ENCODE results near the gene DUOXA1.
"Not testable (repeated sequence)": the region's sequence is repeated elsewhere in the genome, so short reads cannot be mapped to it uniquely, and the experiment has no call there.

DUOXA1 gene

DNA sequence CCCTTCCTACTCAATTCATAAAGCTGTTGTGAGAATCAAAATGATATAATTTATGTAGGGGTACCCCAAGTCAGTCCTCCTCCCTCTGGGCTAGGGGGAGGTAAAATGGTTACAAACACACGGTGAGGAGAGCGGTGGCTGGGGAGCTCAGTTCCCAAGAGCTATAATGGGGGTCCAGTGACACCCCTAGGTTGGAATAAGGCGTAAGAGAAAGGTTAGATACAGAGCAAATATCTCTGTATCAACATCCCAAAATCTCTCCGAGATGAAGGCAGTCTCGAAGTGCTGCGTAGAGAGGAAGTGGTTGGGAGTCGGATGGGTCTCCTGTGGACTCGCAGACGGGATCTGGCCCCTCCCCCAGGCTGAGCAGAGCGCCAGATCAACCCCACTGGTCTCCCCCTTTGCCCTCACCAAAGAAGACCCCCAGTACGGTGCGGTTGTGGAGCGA lies 17.5 kb downstream of the DUOXA1 start:
- no peak for DNase-seq

DNA sequence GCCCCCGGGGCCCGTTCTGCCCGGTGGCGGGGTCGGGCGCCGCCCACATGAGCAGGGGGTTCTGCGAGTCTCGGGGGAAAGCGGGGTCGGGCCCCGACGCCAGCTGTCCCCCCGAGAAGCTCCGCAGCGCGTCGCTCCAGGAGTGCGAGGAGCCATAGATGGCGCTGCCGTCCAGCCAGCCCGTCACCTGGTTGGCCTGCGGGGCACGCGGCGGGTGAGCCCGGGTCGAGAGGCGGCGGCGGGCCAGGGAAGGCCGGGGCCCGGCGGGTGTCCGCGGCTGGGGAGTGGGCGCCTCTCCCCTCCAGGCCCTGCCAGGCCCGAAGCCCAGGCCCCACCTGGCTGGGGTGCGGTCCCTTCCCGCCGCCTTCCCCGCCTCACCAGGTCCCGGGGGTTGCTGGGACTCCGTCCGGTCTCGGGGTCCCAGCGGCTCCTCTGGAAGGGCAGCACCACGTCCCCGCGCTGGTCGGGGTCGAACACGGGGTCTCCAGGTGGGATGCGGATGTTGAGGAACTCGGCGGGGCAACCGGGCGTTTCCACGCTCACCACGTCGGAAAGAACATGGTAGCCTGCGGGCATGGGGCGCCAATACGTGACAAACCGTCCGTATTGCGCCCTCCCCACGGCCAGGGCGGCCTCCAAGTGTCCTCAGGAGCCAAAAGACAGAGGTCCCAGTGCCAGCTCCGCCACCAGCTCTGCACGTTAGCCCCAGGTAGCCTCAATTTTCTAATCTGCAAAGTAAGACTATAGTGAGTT lies 18.1 kb downstream of the DUOXA1 start:
- no peak for DNase-seq

DNA sequence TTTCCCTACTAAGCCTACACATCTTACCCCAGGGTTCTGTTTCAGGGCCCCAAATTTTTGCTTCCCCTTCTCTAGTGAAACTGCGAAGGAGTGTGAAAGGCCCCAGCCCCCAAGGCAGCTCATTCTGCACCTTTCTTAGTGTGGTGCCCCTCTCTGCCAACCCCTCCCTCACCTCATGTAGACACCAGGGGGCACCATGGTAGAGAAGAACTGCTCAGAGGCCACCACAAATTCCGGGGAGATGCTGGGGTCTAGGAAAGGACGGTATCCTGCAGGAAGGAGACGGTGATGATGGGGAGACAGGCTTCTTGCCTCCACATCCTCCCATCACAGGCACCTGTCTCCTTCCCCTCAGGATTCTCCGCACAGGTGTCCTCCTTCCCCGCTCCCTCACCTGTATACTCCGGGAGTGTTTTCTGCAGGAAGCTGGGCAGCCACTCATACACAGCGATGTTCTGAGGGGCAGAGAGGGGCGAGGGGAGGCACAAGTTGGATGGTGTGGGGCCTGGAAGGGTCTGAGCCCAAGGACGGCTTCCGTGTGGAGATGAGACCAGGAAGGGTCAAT lies 19.3 kb downstream of the DUOXA1 start:
- no peak for DNase-seq

DNA sequence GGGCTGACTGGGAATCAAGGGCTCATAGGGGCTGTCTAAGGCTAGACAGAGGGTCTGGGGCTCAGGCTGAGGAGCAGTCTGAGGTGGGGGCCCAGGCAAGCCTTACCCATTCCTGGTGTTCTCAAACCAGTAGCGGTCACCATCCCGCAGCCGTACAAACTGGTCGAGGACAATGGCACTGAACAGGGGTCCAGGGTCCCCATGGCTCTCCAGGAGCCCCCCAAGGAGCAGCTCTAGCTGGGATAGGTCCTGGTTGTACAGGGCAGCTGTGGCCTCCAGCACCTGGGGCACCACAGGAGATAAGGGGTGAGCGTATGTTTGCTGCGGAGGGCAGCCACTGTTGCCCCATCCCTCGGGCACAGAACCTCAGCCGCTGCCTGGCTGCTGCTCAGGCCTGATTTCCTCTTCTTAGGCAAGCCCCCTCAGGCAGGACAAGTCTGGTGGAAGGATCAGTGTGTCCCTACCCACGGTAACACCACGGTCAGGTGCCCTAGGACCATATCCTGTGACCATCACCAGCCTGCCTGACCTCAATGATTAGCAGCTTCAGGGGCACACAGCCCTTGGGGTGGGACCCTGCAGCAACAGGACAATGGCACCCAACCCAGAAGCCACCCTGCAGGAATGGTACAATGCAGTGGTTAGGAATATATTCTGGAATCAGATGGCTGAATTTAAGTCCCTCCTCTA lies 21.6 kb downstream of the DUOXA1 start:
- no peak for DNase-seq

DNA sequence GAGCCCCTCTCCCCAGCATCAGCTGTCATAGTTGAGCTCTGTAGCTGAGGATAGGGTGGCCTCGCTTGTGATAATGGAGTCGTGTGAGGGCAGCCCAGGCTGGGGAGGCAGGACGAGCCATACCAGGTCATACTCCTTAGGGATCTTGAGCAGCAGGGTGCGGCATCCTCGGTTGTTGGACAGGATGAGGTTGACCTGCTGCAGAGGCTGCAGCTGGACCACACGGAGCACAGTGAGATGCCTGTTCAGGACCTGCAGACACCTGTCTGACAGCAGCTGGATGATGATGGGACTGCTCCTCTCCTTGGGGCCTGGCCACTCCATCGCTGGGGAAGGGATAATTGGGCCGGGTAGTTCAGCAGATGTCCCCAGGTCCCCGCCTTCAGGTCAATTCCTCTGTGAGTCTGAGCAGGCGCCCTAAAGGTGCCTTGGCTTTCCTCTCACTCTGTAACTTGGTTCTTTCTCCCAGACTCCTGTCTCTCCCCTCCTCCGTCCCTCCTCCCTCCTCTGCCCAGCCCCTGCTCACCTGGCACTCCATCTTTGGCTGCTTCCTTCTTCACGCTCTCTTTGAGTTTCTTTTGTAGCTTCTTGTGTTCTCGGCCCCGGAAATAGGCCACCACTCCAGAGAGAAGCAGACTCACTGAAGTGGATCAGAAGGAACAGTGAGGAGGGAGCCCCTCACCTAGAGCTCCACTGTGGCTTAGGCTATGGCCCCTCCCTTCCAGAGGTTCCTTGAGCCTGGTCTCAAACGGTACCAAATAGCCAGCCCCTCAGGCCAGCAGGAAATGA lies 23.5 kb downstream of the DUOXA1 start:
- DNase-seq = no peak

DNA sequence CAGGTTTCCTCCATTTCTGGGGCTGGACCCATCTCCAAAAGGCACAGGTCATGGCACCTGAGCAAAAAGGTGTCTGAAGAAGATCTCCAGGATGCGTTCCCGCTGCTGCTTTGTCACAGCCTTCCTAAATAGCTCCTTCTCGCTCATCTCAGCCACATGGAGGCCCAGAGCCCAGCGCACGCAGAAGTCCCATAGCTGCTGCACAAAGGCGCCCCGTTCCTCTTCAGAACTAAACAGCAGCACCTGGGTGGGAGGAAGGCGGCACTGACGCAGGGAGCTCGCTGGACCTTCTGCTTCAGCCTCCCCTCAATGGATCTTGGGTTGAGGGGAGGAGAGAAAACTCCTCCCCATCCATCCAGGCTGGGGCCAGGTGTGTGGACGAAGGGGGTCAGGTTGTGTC lies 24.1 kb downstream of the DUOXA1 start:
- DNase-seq = no peak

DNA sequence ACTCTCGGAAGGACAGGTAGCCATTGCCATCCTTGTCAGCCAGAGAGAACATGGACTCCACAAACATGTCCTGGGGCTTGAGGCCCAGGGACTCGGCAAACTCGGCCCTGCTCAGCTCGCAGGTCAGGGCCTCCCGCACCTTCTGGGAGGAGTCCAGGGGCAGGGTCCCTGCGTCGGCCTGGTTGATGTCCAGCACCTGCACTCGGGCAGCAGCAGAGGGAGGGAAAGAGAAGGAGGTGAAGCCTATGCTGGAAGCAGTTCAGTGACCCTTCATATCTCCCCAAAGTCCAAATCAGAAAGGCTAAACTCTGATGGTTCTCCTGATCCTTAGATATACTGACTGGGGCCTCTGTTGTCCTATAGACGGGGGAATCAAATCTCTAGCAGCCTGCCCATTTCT lies 25.5 kb downstream of the DUOXA1 start:
- DNase-seq = not testable (repeated sequence)

DNA sequence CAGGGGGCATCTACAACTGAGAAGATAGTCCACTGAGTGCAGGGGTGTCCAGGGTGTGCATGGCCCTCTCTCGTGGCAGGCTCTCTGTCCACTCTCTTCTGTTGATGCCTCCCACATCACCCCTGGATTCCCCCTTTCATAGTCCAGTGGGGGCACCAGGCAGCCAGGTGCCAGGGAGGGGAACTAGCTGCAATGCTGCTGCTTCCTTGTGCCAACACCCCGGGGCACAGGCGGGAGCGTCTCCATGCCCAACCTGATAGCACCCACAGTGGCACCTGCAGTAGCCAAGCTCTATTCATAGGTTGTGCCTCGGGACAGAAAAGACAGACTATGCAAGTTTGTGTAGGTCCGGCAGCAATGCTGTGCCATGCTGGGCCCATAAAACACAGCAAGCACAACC lies 27.5 kb downstream of the DUOXA1 start:
- no peak for DNase-seq

DNA sequence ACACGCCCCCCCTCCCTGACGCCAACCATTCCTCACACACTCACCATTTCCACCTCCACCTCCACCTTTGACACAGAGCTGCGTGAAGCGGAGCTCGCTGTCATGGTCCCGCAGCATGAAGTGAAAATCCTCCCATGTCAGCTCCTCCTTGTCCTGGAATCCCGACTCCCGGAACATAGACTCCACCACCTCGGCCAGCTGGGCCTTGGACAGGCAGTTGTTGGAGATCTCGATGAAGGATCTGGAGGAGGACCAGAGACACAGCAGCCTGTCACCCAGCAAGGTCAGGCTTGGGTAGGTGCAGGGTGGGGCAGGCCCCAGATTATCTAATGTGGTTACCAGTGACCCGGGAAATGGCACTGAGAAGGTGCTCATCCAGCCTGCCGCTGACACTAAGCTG lies 27.9 kb downstream of the DUOXA1 start:
- no peak for DNase-seq

DNA sequence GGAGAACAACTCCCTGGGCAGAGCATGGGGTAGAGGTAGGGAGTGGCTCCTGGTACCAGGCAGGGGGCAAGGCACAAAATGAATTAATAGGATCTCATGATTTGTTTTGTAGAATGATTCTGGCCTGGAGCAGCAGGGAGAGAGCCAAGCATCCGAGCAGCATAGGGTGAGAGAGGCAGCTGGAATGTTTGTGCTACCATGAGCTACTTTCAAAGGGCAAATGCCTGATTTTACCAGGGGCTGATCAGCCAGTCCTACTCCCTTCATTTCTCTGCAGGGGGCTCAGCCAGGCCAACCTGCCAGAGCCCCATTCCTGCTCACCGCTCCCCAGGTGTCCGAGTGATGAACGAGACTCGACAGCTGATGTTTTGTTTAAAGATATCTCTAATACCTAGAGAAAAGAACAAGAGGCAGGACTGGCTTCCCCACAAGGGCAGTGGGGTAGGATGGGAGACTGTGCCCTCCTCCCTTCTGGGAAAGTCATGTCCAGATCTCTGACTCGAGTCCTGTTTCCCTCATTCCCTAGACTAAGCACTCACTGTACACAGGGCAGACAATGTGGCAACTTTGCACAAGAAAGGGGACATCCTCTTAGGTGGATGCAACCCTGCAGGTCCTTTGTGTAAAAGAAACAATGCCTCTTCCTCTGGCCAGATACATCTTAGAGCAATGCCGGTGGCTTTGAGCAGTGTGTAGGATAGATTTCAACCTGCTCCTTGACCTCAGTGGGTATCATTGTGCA lies 28.6 kb downstream of the DUOXA1 start:
- DNase-seq = no peak

DNA sequence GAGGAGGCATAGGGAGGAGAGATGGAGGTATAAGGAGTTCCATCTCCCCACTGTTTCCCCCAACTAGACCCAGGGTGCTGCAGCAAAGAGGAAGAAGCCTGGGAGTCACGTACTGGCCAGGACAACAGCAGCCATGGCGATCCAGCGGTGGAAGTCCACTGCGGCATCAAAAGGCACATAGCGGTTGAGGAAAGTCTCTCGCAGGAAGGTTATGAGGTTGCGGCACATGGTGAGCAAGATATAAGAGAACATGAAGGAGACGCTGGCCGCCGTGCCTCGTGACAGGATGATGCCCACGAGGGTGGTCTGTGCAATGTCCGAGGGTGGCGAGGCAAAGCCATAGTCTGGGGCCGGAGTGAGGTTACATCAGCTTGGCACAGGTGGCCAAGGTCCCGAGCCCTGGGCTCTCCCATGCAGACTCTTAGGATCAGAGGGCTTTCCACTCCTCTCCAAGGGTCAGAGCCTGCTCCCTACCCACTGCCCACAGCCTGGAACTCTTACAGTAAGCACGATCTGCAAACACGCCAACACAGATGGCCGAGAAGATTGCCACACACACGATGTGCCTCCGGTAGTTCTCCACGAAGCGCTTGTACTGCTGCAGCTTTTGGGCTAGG lies 30.0 kb downstream of the DUOXA1 start:
- DNase-seq = no peak

DNA sequence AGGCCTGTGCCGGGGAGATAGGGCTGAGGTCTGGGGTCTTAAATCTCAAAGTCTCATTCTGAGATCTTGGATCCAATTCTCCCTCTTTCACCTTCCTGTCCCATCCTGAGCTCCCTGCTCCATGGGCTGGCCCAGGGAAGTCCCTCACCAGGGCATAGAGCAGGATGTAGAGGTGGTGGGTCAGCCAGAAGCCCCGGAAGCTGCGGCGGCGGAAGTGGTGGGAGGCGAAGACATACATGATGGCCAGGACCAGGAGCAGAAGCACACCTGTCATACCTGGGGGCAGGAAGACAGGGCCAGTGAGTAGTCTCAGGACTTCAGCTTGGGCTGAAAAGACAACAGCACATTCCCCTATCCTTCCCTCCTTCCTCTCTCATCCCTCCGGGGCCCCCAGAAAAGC lies 32.2 kb downstream of the DUOXA1 start:
- DNase-seq = no peak

DNA sequence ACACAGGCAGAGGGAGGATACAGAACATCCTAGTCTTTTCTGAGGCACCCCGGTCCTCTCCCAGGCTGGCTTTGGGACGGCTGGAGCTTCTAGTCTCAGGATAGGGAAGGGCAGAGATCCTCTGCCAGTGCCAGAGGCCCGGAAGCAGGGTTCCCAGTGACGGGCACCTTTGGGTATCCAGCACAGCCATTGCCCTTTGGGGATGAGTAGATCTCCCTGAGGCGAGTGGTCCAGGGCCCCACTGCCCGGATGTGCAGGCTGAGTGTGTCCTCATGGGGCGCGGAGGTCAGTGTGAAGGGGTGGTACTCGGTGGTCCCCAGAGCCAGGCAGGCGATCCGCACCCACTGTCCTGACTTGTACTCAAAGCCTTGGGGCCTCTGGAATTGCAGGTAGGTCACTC lies 34.0 kb downstream of the DUOXA1 start:
- no peak for DNase-seq

DNA sequence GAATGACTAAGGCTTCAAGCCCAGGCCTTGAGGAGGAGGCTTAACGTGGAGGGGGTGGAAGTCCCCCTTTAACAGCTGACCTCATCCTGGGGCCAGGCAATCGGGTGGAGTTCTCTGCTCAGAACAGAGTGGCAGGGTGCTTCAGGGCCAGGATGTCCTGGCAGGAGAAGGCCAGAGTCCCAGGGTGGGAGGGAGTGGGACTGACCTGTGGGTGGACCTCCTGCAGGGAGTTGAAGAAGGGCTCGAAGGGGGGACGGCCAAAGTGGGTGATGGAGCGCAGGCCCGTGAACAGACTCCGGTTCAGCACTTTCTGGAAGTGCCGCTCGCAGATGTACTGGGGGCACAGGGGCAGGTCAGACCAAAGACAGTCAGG lies 35.3 kb downstream of the DUOXA1 start:
- no peak for DNase-seq

DNA sequence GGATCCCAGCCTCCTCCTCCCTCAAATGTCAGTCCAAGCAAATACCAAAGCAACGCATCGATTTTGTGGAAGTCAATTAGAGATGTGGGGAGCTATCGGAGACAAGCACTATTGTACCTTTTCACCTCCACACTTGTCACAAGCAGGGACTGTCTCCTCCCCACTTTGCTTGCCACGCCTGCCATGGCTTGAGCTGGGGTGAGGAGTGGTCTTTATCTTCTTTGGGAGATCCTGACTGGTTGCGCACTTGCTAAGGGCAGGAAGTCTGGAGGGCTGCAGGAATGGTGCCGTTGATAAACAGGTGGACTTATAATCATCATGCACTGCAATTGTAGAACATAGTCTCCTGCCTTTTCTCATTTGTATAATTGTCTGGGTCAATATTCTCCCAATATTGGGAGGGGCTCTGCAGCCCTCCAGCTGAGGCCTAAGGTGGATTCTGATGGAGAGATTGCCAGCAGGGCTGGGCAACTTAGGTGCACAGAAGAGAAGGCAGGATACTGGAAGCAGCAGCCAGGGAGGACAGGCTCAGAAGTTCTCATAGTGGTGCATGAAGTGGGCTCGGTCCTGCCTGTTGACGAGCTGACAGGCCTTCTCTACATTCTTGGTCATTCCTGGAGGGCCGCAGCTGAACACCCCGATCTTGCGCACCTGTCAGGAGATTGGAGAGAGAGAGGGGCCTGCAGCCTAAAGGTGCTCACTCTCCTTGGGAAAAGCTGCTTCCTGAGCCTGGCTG lies 35.9 kb downstream of the DUOXA1 start:
- no peak for DNase-seq

DNA sequence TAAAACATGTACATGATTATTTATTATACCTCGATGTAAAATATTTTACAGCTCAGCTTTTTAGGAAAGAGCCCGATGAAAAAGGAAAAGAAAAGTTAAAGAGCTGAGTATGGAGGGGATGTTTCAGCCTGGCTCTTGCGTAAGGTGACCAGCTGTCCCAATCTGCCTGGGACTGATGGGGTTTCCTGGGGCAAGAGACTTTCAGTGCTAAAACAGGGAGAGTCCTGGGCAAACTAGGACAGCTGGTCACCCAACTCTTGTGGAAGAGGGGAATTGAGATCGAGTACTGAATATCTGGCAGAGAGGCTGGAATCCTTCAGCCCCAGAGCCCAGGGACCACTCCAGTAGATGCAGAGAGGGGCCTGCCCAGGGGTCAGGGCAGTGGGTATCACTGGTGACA lies 36.7 kb downstream of the DUOXA1 start:
- no peak for DNase-seq

DNA sequence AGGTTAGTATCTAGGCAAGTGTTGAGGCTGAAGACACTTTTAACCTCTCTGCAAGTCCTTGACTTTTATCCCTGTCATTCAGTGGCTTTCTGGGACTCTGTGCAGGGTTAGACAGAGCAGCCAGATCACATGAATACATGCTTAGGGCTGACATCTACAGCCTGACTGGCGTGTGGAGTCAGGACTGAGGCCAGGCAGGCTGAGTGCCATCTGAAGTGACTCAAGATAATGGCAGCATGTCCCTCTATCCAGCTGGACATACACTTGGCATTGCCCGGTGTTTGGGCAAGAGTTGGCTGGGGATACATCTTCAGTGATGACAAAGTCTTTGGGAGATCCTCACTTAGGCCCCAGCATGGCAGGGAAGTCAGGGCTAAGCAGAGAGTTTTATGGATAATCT lies 38.1 kb downstream of the DUOXA1 start:
- no peak for DNase-seq

DNA sequence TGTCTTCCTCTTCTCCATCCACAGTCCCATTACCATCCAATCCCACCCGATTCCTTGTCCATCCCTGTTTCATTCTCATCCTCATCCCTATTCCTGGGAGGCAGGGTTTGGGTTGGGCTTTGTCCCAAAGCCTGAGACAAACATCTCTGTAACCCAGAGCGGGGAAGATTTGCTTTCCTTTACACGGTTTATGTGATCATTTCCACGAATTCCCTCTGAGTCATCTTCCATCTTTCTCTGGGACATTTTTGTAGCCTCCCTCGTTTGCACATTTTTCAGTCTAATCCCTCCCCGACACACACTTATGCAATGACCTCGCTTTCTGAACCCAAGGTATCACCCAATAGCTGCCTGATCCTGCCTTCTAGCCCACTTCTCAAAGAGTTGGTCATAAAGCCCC lies 38.5 kb downstream of the DUOXA1 start:
- peak; percentile 56 for DNase-seq

DNA sequence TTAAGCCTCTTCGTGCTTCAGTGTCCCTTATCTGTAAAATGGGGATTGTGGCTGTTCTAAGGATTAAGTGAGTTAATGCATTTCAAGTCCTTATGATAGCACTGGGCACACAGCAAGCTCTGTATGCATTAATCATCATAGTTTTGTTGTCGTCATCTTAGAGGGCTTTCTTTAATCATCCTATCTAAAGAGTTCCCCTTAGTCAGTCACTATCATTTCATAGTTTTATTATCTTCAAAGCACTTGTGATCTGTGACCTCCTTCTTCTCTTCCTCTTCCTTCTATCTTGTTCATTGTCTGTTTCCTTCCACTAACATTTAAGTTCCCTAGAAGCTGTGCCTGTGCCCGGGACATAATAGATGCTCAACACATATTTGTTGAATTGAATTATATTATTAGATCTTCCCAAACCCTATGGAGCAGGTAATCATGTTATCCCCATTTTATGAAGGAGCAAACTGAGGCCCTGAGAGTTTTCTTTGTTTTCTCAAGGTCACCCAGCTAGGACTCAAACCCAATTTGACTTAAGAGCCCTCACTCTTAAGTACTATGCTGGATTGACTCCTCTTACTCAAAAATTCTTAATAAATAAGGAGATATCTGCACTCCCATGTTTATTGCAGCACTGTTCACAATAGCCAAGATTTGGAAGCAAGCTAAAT lies 39.8 kb downstream of the DUOXA1 start:
- no peak for DNase-seq

DNA sequence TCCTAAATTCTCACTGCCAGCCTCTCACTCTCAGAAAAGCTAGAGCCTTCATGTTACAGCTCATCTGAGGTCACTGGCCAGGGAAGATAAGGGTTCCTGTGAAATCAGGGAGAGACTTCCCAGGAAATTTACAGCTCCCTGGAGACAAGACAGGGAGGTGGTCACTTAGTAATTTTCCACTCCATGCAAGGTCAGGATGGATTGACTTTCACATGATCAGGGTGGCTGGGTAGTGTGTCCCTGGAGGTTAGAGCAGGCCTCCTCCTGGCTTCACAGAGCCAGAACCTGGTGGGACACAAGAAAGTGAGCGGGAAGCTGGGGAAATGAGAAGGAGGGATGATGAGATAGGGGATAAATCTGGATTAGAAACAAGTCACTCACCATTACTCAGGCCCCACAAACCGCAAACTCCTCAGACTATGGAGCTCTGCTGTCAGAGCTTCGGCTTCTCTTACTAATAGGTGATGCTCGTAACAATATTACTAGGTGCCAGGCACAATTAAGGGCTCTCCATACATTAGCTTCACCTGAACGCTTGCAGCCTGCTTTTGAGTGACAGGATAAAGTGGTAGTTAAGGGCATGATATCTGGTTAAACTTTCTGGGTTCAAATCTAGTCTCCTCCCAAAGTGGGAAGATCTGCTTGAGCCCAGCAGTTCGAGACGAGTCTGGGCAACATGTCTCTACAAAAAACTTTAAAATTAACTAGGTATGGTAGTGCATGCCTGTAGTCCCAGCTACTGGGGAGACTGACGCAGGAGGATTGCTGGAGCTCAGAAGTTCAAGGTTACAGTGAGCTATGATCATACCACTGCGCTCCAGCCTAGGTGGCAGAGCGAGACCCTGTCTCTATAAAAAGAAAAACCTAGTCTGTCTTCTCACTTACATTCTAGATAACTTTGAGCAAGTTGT lies 40.6 kb downstream of the DUOXA1 start:
- DNase-seq = peak; percentile 50
